22Rv1 (cell line): ENCODE data around the gene C1orf159.

ENCODE experiments used
- CTCF ChIP-seq: fragments of 450-650 bp; IDR thresholded peaks from 2 replicates; pipeline ENCODE4 v1.5.1; 2017; ENCODE audit warnings: mild to moderate bottlenecking
- ZFX ChIP-seq: fragments of 450-650 bp; IDR thresholded peaks from 2 replicates; pipeline ENCODE4 v1.6.1; 2017; ENCODE audit warnings: antibody characterized with exemption, borderline replicate concordance

- TF ChIP-seq CTCF = no peak
- TF ChIP-seq ZFX = no peak
Observed at GRCh38 chr1:1035291-1035943, 80.5 kb downstream of the C1orf159 start.
